IMR-90 (cell line): ENCODE data around the gene FBXL19. TPM values are rescaled to one million over a fixed set of nuclear protein-coding genes. Genes with fewer than 3 reads are reported as not detected.

Source experiments
- ATAC-seq: fragments of 200-7000 bp; cut with Tn5 transposase; 2 replicates; pipeline ENCODE4 v1.9.1; 2020; ENCODE audit warnings: low read depth, mild to moderate bottlenecking, moderate library complexity
- BruUV-seq: library from RNA; stranded (reverse); fragments of 400-500 nt; replicated peaks from 2 replicates; lab custom pipeline; 2021; lab: Mats Ljungman, UMichigan
- CTCF ChIA-PET: fragments of 300-600 bp; formaldehyde crosslinking; extraction: SDS; loops from one replicate; lab custom pipeline; 2021; ENCODE audit warnings: antibody characterized with exemption; lab: Yijun Ruan, JAX
- POLR2A ChIA-PET: fragments of 300-600 bp; sonication (Branson Sonifier 250); formaldehyde crosslinking; loops from one replicate; lab custom pipeline; 2022; ENCODE audit warnings: antibody characterized with exemption; ENCODE audit not compliant: unreplicated experiment; lab: Charles Lee
- DNase-seq: peaks from one replicate; pipeline ENCODE4 v3.0.0; 2013
- H2AFZ ChIP-seq: replicated peaks from 2 replicates; pipeline ENCODE3; 2013; ENCODE audit warnings: low read length, mild to moderate bottlenecking; ENCODE audit not compliant: poor library complexity
- H2AK5ac ChIP-seq: 2 replicates; pipeline ENCODE4 v1.6.1; 2013; ENCODE audit warnings: low read depth, low read length, inconsistent platforms
- H2AK9ac ChIP-seq: replicated peaks from 2 replicates; pipeline ENCODE3; 2013; ENCODE audit warnings: mild to moderate bottlenecking, low read depth, low read length, moderate library complexity; ENCODE audit not compliant: poor library complexity
- H2BK120ac ChIP-seq: 2 replicates; pipeline ENCODE4 v1.6.1; 2013; ENCODE audit warnings: low read depth, low read length, inconsistent platforms
- H2BK15ac ChIP-seq: 3 replicates; pipeline ENCODE4 v1.6.1; 2013; ENCODE audit warnings: low read depth, low read length, inconsistent platforms
- H2BK20ac ChIP-seq: 2 replicates; pipeline ENCODE4 v1.6.1; 2013; ENCODE audit warnings: low read depth, mild to moderate bottlenecking, inconsistent platforms, low read length, moderate library complexity
- H2BK5ac ChIP-seq: 2 replicates; pipeline ENCODE4 v1.6.1; 2013; ENCODE audit warnings: mild to moderate bottlenecking, low read depth, low read length, inconsistent platforms; ENCODE audit not compliant: poor library complexity, severe bottlenecking
- H3K14ac ChIP-seq: replicated peaks from 2 replicates; pipeline ENCODE4 v1.6.1; 2013; ENCODE audit warnings: low read depth, low read length, inconsistent platforms
- H3K18ac ChIP-seq: 2 replicates; pipeline ENCODE4 v1.6.1; 2013; ENCODE audit warnings: low read depth, low read length, control low read depth
- H3K23ac ChIP-seq: 2 replicates; pipeline ENCODE4 v1.6.1; 2013; ENCODE audit warnings: low read depth, low read length, inconsistent platforms
- H3K27ac ChIP-seq: 2 replicates; pipeline ENCODE4 v1.5.1; 2013; ENCODE audit warnings: mild to moderate bottlenecking, control low read depth, low read length; ENCODE audit not compliant: insufficient read depth
- H3K27me3 ChIP-seq: 2 replicates; pipeline ENCODE4 v1.6.1; 2013; ENCODE audit warnings: low read length; ENCODE audit not compliant: control insufficient read depth, insufficient read depth
- H3K36me3 ChIP-seq: 2 replicates; pipeline ENCODE4 v1.6.1; 2013; ENCODE audit warnings: low read length, mixed read lengths; ENCODE audit not compliant: control insufficient read depth, insufficient read depth
- H3K4ac ChIP-seq: 2 replicates; pipeline ENCODE4 v1.6.1; 2013; ENCODE audit warnings: low read depth, low read length, inconsistent platforms
- H3K4me1 ChIP-seq: 2 replicates; pipeline ENCODE4 v1.6.1; 2013; ENCODE audit warnings: low read length, mixed read lengths; ENCODE audit not compliant: control insufficient read depth, insufficient read depth
- H3K4me2 ChIP-seq: 2 replicates; pipeline ENCODE4 v1.6.1; 2013; ENCODE audit warnings: low read depth, mild to moderate bottlenecking, control low read depth, low read length, moderate library complexity
- H3K4me3 ChIP-seq: 2 replicates; pipeline ENCODE4 v1.5.1; 2013; ENCODE audit warnings: low read depth, mild to moderate bottlenecking, control low read depth, low read length, moderate library complexity; ENCODE audit not compliant: insufficient read depth
- H3K56ac ChIP-seq: 2 replicates; pipeline ENCODE4 v1.6.1; 2013; ENCODE audit warnings: low read length, inconsistent platforms; ENCODE audit not compliant: insufficient read depth; ENCODE audit errors: extremely low read depth
- H3K79me1 ChIP-seq, 2 experiments: 2 replicates each; pipeline ENCODE4 v1.6.1; 2013; ENCODE audit warnings: low read length in 2 of 2, inconsistent platforms in 1 of 2, low read depth in 1 of 2
- H3K9ac ChIP-seq: 2 replicates; pipeline ENCODE4 v1.6.1; 2013; ENCODE audit warnings: low read depth, low read length, control low read depth
- H3K9me1 ChIP-seq: 2 replicates; pipeline ENCODE4 v1.6.1; 2013; ENCODE audit warnings: low read length, inconsistent platforms; ENCODE audit not compliant: insufficient read depth
- H3K9me3 ChIP-seq: 2 replicates; pipeline ENCODE4 v1.6.1; 2013; ENCODE audit warnings: low read length; ENCODE audit not compliant: control insufficient read depth, insufficient read depth
- H4K20me1 ChIP-seq: 2 replicates; pipeline ENCODE4 v1.6.1; 2013; ENCODE audit warnings: low read length, inconsistent platforms; ENCODE audit not compliant: insufficient read depth
- H4K5ac ChIP-seq: 2 replicates; pipeline ENCODE4 v1.6.1; 2013; ENCODE audit warnings: mild to moderate bottlenecking, low read depth, low read length, control low read depth
- H4K8ac ChIP-seq, 2 experiments: 2 replicates each; pipeline ENCODE4 v1.6.1; 2013; ENCODE audit warnings: low read depth in 2 of 2, low read length in 2 of 2, control low read depth in 1 of 2, inconsistent platforms in 1 of 2
- H4K91ac ChIP-seq: 2 replicates; pipeline ENCODE4 v1.6.1; 2013; ENCODE audit warnings: low read depth, low read length, inconsistent platforms; ENCODE audit not compliant: insufficient read depth
- BHLHE40 ChIP-seq: fragments of 150-350 bp; IDR thresholded peaks from 2 replicates; pipeline ENCODE4 v1.6.1; 2016; ENCODE audit warnings: mild to moderate bottlenecking, low read depth, low read length
- CEBPB ChIP-seq: IDR thresholded peaks from 2 replicates; pipeline ENCODE4 v1.6.1; 2012; ENCODE audit warnings: low read depth, low read length, improper control_type of control experiment
- CHD1 ChIP-seq: IDR thresholded peaks from 2 replicates; pipeline ENCODE4 v1.6.1; 2012; ENCODE audit warnings: low read depth, low read length, improper control_type of control experiment
- ELK1 ChIP-seq: fragments of 150-350 bp; IDR thresholded peaks from 2 replicates; pipeline ENCODE4 v1.6.1; 2016; ENCODE audit warnings: low read depth, mild to moderate bottlenecking, low read length, moderate library complexity, borderline replicate concordance
- FOS ChIP-seq: fragments of 150-350 bp; IDR thresholded peaks from 2 replicates; pipeline ENCODE4 v1.6.1; 2016; ENCODE audit warnings: low read depth, low read length
- MAFK ChIP-seq: IDR thresholded peaks from 2 replicates; pipeline ENCODE4 v1.6.1; 2012; ENCODE audit warnings: low read depth, low read length, improper control_type of control experiment
- MXI1 ChIP-seq: IDR thresholded peaks from 2 replicates; pipeline ENCODE4 v1.6.1; 2012; ENCODE audit warnings: low read depth, mild to moderate bottlenecking, low read length, moderate library complexity, borderline replicate concordance
- POLR2A ChIP-seq: IDR thresholded peaks from 2 replicates; pipeline ENCODE4 v1.6.1; 2012; ENCODE audit warnings: mild to moderate bottlenecking, low read depth, low read length
- RCOR1 ChIP-seq: IDR thresholded peaks from 2 replicates; pipeline ENCODE4 v1.6.1; 2012; ENCODE audit warnings: mild to moderate bottlenecking, low read length, improper control_type of control experiment; ENCODE audit not compliant: insufficient replicate concordance
- SMC3 ChIP-seq: fragments of 150-350 bp; IDR thresholded peaks from 2 replicates; pipeline ENCODE4 v1.6.1; 2016; ENCODE audit warnings: low read depth, mild to moderate bottlenecking, antibody characterized with exemption, low read length, moderate library complexity
- USF2 ChIP-seq: fragments of 150-350 bp; IDR thresholded peaks from 2 replicates; pipeline ENCODE4 v1.6.1; 2017; ENCODE audit warnings: mild to moderate bottlenecking, antibody characterized with exemption, low read length, low read depth
- WGBS, 2 experiments: methylation state at CpG; one replicate each; pipeline versions ENCODE4 v1.1.5 to v1.1.7; 2013; ENCODE audit warnings: missing lambda C conversion rate in 2 of 2; ENCODE audit not compliant: insufficient read length in 1 of 2; ENCODE audit errors: extremely low coverage in 2 of 2; 5-methylcytosine and 5-hydroxymethylcytosine counted together
- dilution Hi-C: fragments of 300-500 bp; cut with HindIII; formaldehyde crosslinking; loops from one replicate; pipeline ENCODE4 v1.14.3; 2018; ENCODE audit warnings: low sequenced_read_pairs; ENCODE audit not compliant: unreplicated experiment
- in situ Hi-C: fragments of 300-500 bp; cut with MboI; formaldehyde crosslinking; loops from 3 replicates; pipeline ENCODE4 v1.14.3; 2019; ENCODE audit warnings: low sequenced_read_pairs, inconsistent platforms, mixed read lengths
- intact Hi-C: fragments of 100-400 bp; cut with micrococcal nuclease; formaldehyde crosslinking; loops from 2 replicates; pipeline ENCODE4 v1.10.0; 2022
- polyA plus RNA-seq, 3 experiments: library from polyadenylated mRNA; depleted of rRNA; stranded (reverse); fragments of >200 nt; gene quantifications; 2 replicates each; pipeline ENCODE4 v1.2.3, GENCODE V29; 2012; ENCODE audit warnings: low replicate concordance in 1 of 3
- total RNA-seq: library from RNA; depleted of rRNA; stranded (reverse); fragments of >200 nt; gene quantifications from 2 replicates; pipeline ENCODE4 v1.2.3, GENCODE V29; 2012

FBXL19 gene
- total and polyA plus RNA-seq, 2 of the 4 experiments (the other 2 are of a cell fraction), result 5.0 to 13.8 TPM

- Histone ChIP-seq H3K23ac (no peak overlapping the region), H2BK20ac (no peak overlapping the region), H2BK15ac (no peak overlapping the region), H4K8ac (no peak overlapping the region), H2BK120ac (no peak overlapping the region), H3K79me1 (peaks cover 15 to 45% of the 10 kb centered on the region in 2 experiments; a peak in 3 of 4 replicates), H3K4me3 (no peak overlapping the region), H4K91ac (no peak overlapping the region), H3K36me3 (peaks cover 4% of the 10 kb centered on the region; the same call in 1 of the 2 replicates), H3K4ac (no peak overlapping the region), H4K20me1 (peaks cover 10% of the 10 kb centered on the region), H3K14ac (no peak overlapping the region), H3K56ac (no peak overlapping the region), H3K9ac (no peak overlapping the region), H2AK9ac (no peak overlapping the region), H3K4me1 (peaks cover 7% of the 10 kb centered on the region), H3K27ac (no peak overlapping the region), H3K27me3 (no peaks in the 10 kb centered on the region), H2AFZ (no peak overlapping the region), H3K9me3 (no peaks in the 10 kb centered on the region), H3K18ac (no peak overlapping the region), H2BK5ac (no peak overlapping the region), H4K5ac (no peak overlapping the region), H3K4me2 (no peak overlapping the region), H3K9me1 (peaks cover 11% of the 10 kb centered on the region; the same call in 1 of the 2 replicates), H2AK5ac (no peak overlapping the region)
- no peak for DNase-seq
- in situ Hi-C loops (no loop called here), intact Hi-C loops (loop anchor here (1.0 to 10.0 kb wide), 4 partner anchors 122 to 912 kb away; partner anchors contain the start of genes ZNF646 and ZNF668), dilution Hi-C loops (no loop called here)
- ChIA-PET CTCF (interaction anchor here (0.9 to 1.3 kb wide), 3 partner anchors 16 to 489 kb away, joined by 3 to 4 read pairs (median 3); partner anchors contain the start of gene ZNF843), POLR2A (no interaction called here)
- no peak for ATAC-seq
- no TSS peak for BruUV-seq
- WGBS, 2 experiments, result no CpG with 5 or more reads among the region's 9 CpGs
- TF ChIP-seq USF2 (no peak), POLR2A (no peak), FOS (no peak), CHD1 (no peak), RCOR1 (no peak), MXI1 (no peak), SMC3 (no peak), BHLHE40 (no peak), ELK1 (no peak), MAFK (no peak), CEBPB (no peak)
These were observed 29.7 kb downstream of the FBXL19 start for GRCh38 chr16:30953111-30953510.
